ENCODE data around the gene TEKT5. TPM values are rescaled to one million over a fixed set of nuclear protein-coding genes. Genes with fewer than 3 reads are reported as not detected.
"Not testable (repeated sequence)": the region's sequence is repeated elsewhere in the genome, so short reads cannot be mapped to it uniquely, and the experiment has no call there.

The TEKT5 gene
- total RNA-seq: not detected

DNA sequence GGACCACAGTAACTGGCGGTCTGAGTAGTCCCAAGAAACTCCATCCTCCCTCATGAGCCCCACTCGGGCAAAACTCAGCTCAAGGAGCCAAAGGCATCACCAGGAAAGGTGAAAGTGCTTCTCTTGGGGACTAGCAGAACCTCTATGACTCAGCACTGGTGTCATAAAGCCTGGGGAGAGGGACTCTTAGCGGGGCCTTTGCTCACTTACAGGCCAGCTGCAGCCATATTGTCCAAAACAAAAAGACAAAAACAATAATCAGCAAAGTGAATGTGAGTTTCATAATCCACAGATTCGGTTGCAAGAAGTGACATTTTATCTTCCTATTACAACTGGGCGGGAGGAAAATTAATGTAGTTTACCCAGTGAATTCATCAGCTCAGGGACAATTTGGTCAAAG lies at the start of gene TEKT5:
Gene TEKT5 (minus strand): TSS at position 101 of the 400 bp plus-strand sequence. CDS start 57 bp downstream, at position 44.
- TF ChIP-seq, protein P1, sequence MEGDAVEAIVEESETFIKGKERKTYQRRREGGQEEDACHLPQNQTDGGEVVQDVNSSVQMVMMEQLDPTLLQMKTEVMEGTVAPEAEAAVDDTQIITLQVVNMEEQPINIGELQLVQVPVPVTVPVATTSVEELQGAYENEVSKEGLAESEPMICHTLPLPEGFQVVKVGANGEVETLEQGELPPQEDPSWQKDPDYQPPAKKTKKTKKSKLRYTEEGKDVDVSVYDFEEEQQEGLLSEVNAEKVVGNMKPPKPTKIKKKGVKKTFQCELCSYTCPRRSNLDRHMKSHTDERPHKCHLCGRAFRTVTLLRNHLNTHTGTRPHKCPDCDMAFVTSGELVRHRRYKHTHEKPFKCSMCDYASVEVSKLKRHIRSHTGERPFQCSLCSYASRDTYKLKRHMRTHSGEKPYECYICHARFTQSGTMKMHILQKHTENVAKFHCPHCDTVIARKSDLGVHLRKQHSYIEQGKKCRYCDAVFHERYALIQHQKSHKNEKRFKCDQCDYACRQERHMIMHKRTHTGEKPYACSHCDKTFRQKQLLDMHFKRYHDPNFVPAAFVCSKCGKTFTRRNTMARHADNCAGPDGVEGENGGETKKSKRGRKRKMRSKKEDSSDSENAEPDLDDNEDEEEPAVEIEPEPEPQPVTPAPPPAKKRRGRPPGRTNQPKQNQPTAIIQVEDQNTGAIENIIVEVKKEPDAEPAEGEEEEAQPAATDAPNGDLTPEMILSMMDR (IDR thresholded peaks at IDR 0.05): no peak
- TF ChIP-seq POLR2A (IDR thresholded peaks at IDR 0.05): no peak
- 90 to 94% methylated on average over 3 to 5 of the region's 5 CpGs for WGBS, 2 donors
- intact Hi-C loops (cut with DNase I): no loop called here

DNA sequence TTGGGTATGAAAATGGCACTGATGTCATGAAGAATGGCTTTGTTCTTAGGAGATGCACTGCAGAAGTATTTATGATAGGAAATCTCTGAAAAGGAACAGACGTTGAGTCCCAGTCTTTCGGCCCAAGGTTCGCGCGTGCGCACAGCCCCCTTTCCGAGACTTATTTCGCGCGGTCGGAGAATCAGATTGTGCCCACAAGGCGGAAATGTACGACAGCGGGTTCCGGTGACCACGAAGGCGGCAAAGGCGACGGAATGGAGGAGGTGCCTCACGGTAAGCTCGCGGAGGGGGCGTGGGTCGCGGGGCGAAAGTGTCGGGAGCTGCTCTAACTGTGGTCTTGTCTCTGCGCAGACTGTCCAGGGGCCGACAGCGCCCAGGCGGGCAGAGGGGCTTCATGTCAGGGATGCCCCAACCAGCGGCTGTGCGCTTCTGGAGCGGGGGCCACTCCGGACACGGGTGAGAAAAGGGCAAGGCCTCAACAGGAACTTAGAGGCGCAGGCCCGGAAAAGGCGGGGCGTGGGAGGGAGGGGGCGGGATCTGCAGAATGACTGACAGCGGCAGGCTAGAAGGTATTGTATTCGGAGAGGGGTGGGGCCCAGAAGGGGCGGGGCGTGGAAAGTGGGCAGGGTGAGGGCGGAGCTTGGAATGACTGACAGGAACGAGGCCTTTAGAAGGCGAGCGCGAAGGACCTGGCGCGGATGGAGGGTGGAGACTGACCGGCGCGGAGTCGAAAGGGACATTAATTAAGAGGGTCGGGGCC lies 49.1 kb upstream of the TEKT5 start, which contains the start of gene NUBP1:
Gene NUBP1 (plus strand): TSS at position 233 of the 760 bp plus-strand sequence. CDS start 22 bp downstream, at position 255.
- peaks cover 2 to 5% of the 10 kb centered on the region in 2 donors for H3K36me3 ChIP-seq (replicated peaks in 1 of 2; ENCODE audit: insufficient read depth in 1 of 2, low read depth in 2 of 2)
- intact Hi-C loops (cut with DNase I): no loop called here
- peak within 1 kb of the TSS; percentile 11 to 29 for H3K4me3 ChIP-seq
- TF ChIP-seq, protein P1 (IDR thresholded peaks at IDR 0.05): peak in 1 of 7 experiments; percentile 13
- TF ChIP-seq POLR2A (IDR thresholded peaks at IDR 0.05): peak; percentile 78 to 94 (median 93)
- no peaks in the 10 kb centered on the region for H3K9me3 ChIP-seq
- peak within 1 kb of the TSS; percentile 93 to 99 (median 97) for H3K27ac ChIP-seq
- DNase-seq (peak; percentile 99 to 100 (median 100)), ATAC-seq (peak; percentile 96)
- peaks cover 55% of the 10 kb centered on the region for H3K4me1 ChIP-seq
- 0% methylated on average over 53 of the region's 57 CpGs for WGBS, 2 donors
- no peaks in the 10 kb centered on the region for H3K27me3 ChIP-seq

More for the DNA sequence above, at the start of gene TEKT5:
- DNase-seq: no peak
- no peak within 1 kb of the TSS for H3K27ac ChIP-seq
- no peaks in the 10 kb centered on the region for H3K36me3 ChIP-seq (replicated peaks in 1 of 2; ENCODE audit: insufficient read depth in 1 of 2, low read depth in 2 of 2)
- no peak within 1 kb of the TSS for H3K4me3 ChIP-seq
- ATAC-seq: no peak
- no peaks in the 10 kb centered on the region for H3K27me3 ChIP-seq
- H3K9me3 ChIP-seq: no peaks in the 10 kb centered on the region
- H3K4me1 ChIP-seq: no peaks in the 10 kb centered on the region

DNA sequence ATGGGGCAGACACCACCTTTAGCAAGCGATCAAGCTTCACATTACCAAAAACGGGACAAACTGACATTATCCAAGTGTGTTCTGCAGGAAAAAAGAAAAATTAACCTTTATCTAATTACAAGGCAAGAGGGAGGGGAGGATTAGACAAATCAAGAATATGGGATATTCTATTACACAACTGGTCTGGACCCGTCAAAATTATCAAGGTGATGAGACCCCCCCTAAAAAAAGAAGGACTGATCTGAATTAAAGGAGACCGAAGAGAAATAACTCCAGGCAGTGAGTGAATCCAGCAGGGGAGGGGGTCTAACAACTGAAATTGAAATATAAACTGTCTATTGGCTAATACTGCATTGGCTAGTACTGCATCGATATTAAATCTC lies 48.5 kb upstream of the TEKT5 start:
- no peak for DNase-seq
- peaks cover 0 to 2% of the 10 kb centered on the region in 2 donors for H3K36me3 ChIP-seq (replicated peaks in 1 of 2; ENCODE audit: insufficient read depth in 1 of 2, low read depth in 2 of 2)
- WGBS, 2 donors: 27 to 29% methylated on average over 5 of the region's 5 CpGs
- H3K4me1 ChIP-seq: peaks cover 61% of the 10 kb centered on the region
- no peak overlapping the region for H3K4me3 ChIP-seq
- intact Hi-C loops (cut with DNase I): no loop called here
- no peaks in the 10 kb centered on the region for H3K9me3 ChIP-seq
- no peak for ATAC-seq
- TF ChIP-seq, protein P1 (IDR thresholded peaks at IDR 0.05): no peak
- TF ChIP-seq POLR2A (IDR thresholded peaks at IDR 0.05): no peak
- no peaks in the 10 kb centered on the region for H3K27me3 ChIP-seq
- H3K27ac ChIP-seq: peak overlapping the region; percentile 93 to 99 (median 97)

DNA sequence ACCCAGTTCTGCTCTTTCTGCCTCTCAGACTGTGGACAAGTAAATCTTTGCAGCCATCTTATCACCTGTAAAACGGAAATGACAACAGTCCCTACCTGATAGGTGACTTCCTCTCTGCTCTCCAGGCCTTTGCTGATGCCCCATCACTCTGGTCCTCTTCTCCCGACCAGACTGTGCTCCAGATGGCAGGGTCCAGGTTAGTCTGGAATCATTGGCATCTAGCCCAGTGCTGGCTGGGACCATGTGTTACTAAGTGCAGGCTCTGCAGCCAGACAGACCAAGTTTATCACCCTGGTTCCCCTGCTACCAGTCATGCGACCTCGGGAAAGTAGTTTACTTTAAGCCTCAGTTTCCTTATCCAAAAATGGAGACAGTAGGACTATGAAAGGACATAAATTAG lies 47.1 kb upstream of the TEKT5 start:
- H3K27ac ChIP-seq: peak overlapping the region; percentile 26 to 60 (median 36)
- intact Hi-C loops (cut with DNase I): no loop called here

DNA sequence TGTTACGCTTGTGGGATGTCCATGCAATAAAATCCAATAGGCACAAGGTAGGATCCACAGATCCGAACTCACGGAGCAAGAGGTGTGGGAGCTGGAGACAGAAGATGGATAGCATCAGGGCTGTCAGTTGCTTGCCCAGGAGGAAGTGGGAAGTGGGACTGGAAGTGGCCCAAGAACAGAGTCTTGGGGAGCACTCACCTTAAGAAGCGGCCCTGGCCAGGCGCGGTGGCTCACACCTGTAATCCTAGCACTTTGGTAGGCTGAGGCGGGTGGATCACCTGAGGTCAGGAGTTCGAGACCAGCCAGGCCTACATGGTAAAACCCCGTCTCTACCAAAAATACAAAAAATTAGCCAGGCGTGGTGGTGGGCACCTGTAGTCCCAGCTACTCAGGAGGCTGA lies 46.5 kb upstream of the TEKT5 start:
- 92 to 97% methylated on average over 10 of the region's 10 CpGs for WGBS, 2 donors
- DNase-seq; H3K4me3 ChIP-seq; H3K36me3 ChIP-seq (replicated peaks in 1 of 2; ENCODE audit: insufficient read depth in 1 of 2, low read depth in 2 of 2); H3K27me3 ChIP-seq; intact Hi-C loops (cut with DNase I); ATAC-seq; H3K9me3 ChIP-seq: not testable (repeated sequence)
- peaks cover 65% of the 10 kb centered on the region for H3K4me1 ChIP-seq
- peak overlapping the region in 1 of 4 donors; percentile 27 for H3K27ac ChIP-seq

More for the DNA sequence above, 47.1 kb upstream of the TEKT5 start:
- H3K9me3 ChIP-seq: no peaks in the 10 kb centered on the region
- 42 to 43% methylated on average over 4 of the region's 4 CpGs for WGBS, 2 donors
- no peak for TF ChIP-seq POLR2A (IDR thresholded peaks at IDR 0.05)
- TF ChIP-seq, protein P1 (IDR thresholded peaks at IDR 0.05): no peak
- no peak for ATAC-seq
- peaks cover 70% of the 10 kb centered on the region for H3K4me1 ChIP-seq
- no peaks in the 10 kb centered on the region for H3K36me3 ChIP-seq (replicated peaks in 1 of 2; ENCODE audit: insufficient read depth in 1 of 2, low read depth in 2 of 2)
- no peaks in the 10 kb centered on the region for H3K27me3 ChIP-seq
- DNase-seq: peak; percentile 50 to 75 (median 64)
- no peak overlapping the region for H3K4me3 ChIP-seq

Data from body of pancreas (tissue), 4 donors.